H1 (cell line): ENCODE measurements around the gene LAX1. TPM values are rescaled to one million over a fixed set of nuclear protein-coding genes. Genes with fewer than 3 reads are reported as not detected.

Experiments
- CTCF ChIA-PET: fragments of 300-600 bp; sonication (Branson Sonifier 250); formaldehyde crosslinking; loops from one replicate; lab custom pipeline; 2021; ENCODE audit not compliant: partially characterized antibody; lab: Charles Lee
- POLR2A ChIA-PET: fragments of 300-600 bp; sonication (Branson Sonifier 250); formaldehyde crosslinking; loops from one replicate; lab custom pipeline; 2021; ENCODE audit warnings: inconsistent platforms; ENCODE audit not compliant: partially characterized antibody; lab: Charles Lee
- DNase-seq, 2 experiments: peaks; one replicate each; pipeline versions ENCODE4 v3.0.0 to v3.0.0-alpha.2; 2010 to 2022; ENCODE audit warnings: low spot score in 2 of 2, low read depth in 1 of 2, mixed read lengths in 1 of 2
- FAIRE-seq: peaks from 2 replicates; lab custom pipeline; 2011; peaks lifted over from hg19 to GRCh38; lab: Jason Lieb, UNC
- H2AFZ ChIP-seq: 2 replicates; pipeline ENCODE4 v1.8.1; 2012; ENCODE audit warnings: low read length, inconsistent platforms
- H2AK5ac ChIP-seq: 2 replicates; pipeline ENCODE4 v1.6.1; 2013; ENCODE audit warnings: low read depth, low read length
- H2BK120ac ChIP-seq: replicated peaks from 2 replicates; pipeline ENCODE3; 2013; ENCODE audit warnings: low read depth, low read length, inconsistent platforms
- H2BK12ac ChIP-seq: 2 replicates; pipeline ENCODE4 v1.6.1; 2013; ENCODE audit warnings: low read depth, low read length
- H2BK15ac ChIP-seq: 2 replicates; pipeline ENCODE4 v1.6.1; 2013; ENCODE audit warnings: low read length
- H2BK20ac ChIP-seq: 2 replicates; pipeline ENCODE4 v1.6.1; 2013; ENCODE audit warnings: low read length
- H2BK5ac ChIP-seq: 2 replicates; pipeline ENCODE4 v1.6.1; 2013; ENCODE audit warnings: low read depth, low read length
- H3K14ac ChIP-seq: 2 replicates; pipeline ENCODE4 v1.6.1; 2013; ENCODE audit warnings: inconsistent platforms; ENCODE audit not compliant: insufficient read length
- H3K18ac ChIP-seq: 2 replicates; pipeline ENCODE4 v1.6.1; 2013; ENCODE audit warnings: low read length; ENCODE audit errors: extremely low read depth
- H3K23ac ChIP-seq: 2 replicates; pipeline ENCODE4 v1.6.1; 2013; ENCODE audit warnings: inconsistent platforms; ENCODE audit not compliant: insufficient read length
- H3K23me2 ChIP-seq: 2 replicates; pipeline ENCODE4 v1.6.1; 2013; ENCODE audit warnings: low read depth, low read length
- H3K27ac ChIP-seq: 2 replicates; pipeline ENCODE4 v1.6.1; 2011; ENCODE audit warnings: low read depth, low read length, inconsistent platforms
- H3K27me3 ChIP-seq, 4 experiments: replicated peaks in 1 of 4; 1 replicate in 1 of 4; 2 replicates in 3 of 4; pipeline versions ENCODE4 v1.6.1 to v1.8.1; 2011 to 2013; ENCODE audit warnings: low read length in 3 of 4, mild to moderate bottlenecking in 3 of 4, inconsistent platforms in 2 of 4, mixed read lengths in 2 of 4, moderate library complexity in 1 of 4; ENCODE audit not compliant: control insufficient read depth in 3 of 4, insufficient read depth in 3 of 4; ENCODE audit errors: extremely low read depth in 1 of 4
- H3K36me3 ChIP-seq, 4 experiments: 2 replicates each; pipeline versions ENCODE4 v1.6.1 to v1.8.1; 2011 to 2013; ENCODE audit warnings: mild to moderate bottlenecking in 4 of 4, low read length in 3 of 4, moderate library complexity in 2 of 4, control low read depth in 1 of 4, inconsistent platforms in 1 of 4; ENCODE audit not compliant: insufficient read depth in 4 of 4, control insufficient read depth in 2 of 4
- H3K4ac ChIP-seq: replicated peaks from 2 replicates; pipeline ENCODE3; 2013; ENCODE audit warnings: low read length, low read depth, mixed read lengths, inconsistent platforms; ENCODE audit not compliant: insufficient read length
- H3K4me1 ChIP-seq, 4 experiments: replicated peaks in 1 of 4; 1 replicate in 1 of 4; 2 replicates in 3 of 4; pipeline versions ENCODE4 v1.6.1 to v1.8.1; 2011 to 2013; ENCODE audit warnings: low read length in 3 of 4, inconsistent platforms in 2 of 4, mixed read lengths in 1 of 4; ENCODE audit not compliant: insufficient read depth in 4 of 4, control insufficient read depth in 3 of 4
- H3K4me2 ChIP-seq, 2 experiments: 2 replicates each; pipeline versions ENCODE4 v1.6.1 to v1.8.1; 2011 to 2013; ENCODE audit warnings: low read depth in 2 of 2, low read length in 2 of 2, control low read depth in 1 of 2, inconsistent platforms in 1 of 2, mild to moderate bottlenecking in 1 of 2; ENCODE audit not compliant: insufficient read depth in 1 of 2
- H3K4me3 ChIP-seq, 4 experiments: fragments of 200-600, 300-600 bp in 1 of 4; sonication (generic), shearing (Covaris generic), sonication (Bioruptor Twin) in 1 of 4; 2 replicates each; pipeline versions ENCODE4 v1.5.1 to v1.8.1; 2011 to 2016; ENCODE audit warnings: low read length in 4 of 4, low read depth in 3 of 4, control low read depth in 2 of 4, inconsistent platforms in 2 of 4, mild to moderate bottlenecking in 2 of 4, mixed read lengths in 1 of 4, moderate library complexity in 1 of 4; ENCODE audit not compliant: insufficient read depth in 2 of 4; ENCODE audit errors: extremely low read depth in 1 of 4
- H3K56ac ChIP-seq: replicated peaks from 2 replicates; pipeline ENCODE3; 2013; ENCODE audit warnings: low read depth, mild to moderate bottlenecking, mixed read lengths, low read length, inconsistent platforms; ENCODE audit not compliant: insufficient read length
- H3K79me1 ChIP-seq: 2 replicates; pipeline ENCODE4 v1.6.1; 2013; ENCODE audit warnings: low read depth, low read length, control low read depth
- H3K79me2 ChIP-seq, 2 experiments: 2 replicates each; pipeline versions ENCODE4 v1.6.1 to v1.8.1; 2012 to 2013; ENCODE audit warnings: low read length in 2 of 2, mild to moderate bottlenecking in 2 of 2, inconsistent platforms in 1 of 2; ENCODE audit not compliant: insufficient read depth in 2 of 2, control insufficient read depth in 1 of 2
- H3K9ac ChIP-seq, 4 experiments: replicated peaks in 1 of 4; 1 replicate in 1 of 4; 2 replicates in 3 of 4; pipeline versions ENCODE4 v1.6.1 to v1.8.1; 2011 to 2013; ENCODE audit warnings: low read depth in 3 of 4, low read length in 3 of 4, control low read depth in 2 of 4, mild to moderate bottlenecking in 2 of 4, moderate library complexity in 2 of 4, inconsistent platforms in 1 of 4; ENCODE audit errors: extremely low read depth in 1 of 4
- H3K9me3 ChIP-seq, 2 experiments: 2 replicates each; pipeline versions ENCODE4 v1.6.1 to v1.8.1; 2012 to 2013; ENCODE audit warnings: mild to moderate bottlenecking in 2 of 2, moderate library complexity in 2 of 2, control low read depth in 1 of 2, inconsistent platforms in 1 of 2, low read depth in 1 of 2, low read length in 1 of 2, mixed read lengths in 1 of 2; ENCODE audit not compliant: insufficient read depth in 2 of 2
- H4K20me1 ChIP-seq, 2 experiments: replicated peaks in 1 of 2; 2 replicates each; pipeline versions ENCODE3 to v1.8.1; 2011 to 2013; ENCODE audit warnings: inconsistent platforms in 2 of 2, low read length in 2 of 2, mild to moderate bottlenecking in 1 of 2; ENCODE audit not compliant: insufficient read depth in 2 of 2, control insufficient read depth in 1 of 2
- H4K5ac ChIP-seq: 2 replicates; pipeline ENCODE4 v1.6.1; 2013; ENCODE audit warnings: low read length, low read depth, mixed read lengths, inconsistent platforms; ENCODE audit not compliant: insufficient read length
- H4K8ac ChIP-seq: 2 replicates; pipeline ENCODE4 v1.8.0; 2013; ENCODE audit warnings: mild to moderate bottlenecking, moderate library complexity, low read length, inconsistent platforms; ENCODE audit not compliant: insufficient read depth; ENCODE audit errors: extremely low read depth
- H4K91ac ChIP-seq: replicated peaks from 2 replicates; pipeline ENCODE3; 2013; ENCODE audit warnings: low read length, mixed read lengths, inconsistent platforms; ENCODE audit not compliant: insufficient read length
- CBX5 ChIP-seq: fragments of 300-800, 300-1000 bp; sonication (generic); IDR thresholded peaks from 2 replicates; pipeline ENCODE4 v1.7.1; 2016; ENCODE audit warnings: antibody characterized with exemption, low read length, low read depth
- CBX8 ChIP-seq: fragments of 300-800, 300-1000 bp; sonication (generic); IDR thresholded peaks from 2 replicates; pipeline ENCODE4 v1.7.1; 2016; ENCODE audit warnings: low read depth, low read length, borderline replicate concordance
- JUN ChIP-seq: IDR thresholded peaks from 2 replicates; pipeline ENCODE4 v1.6.1; 2011; ENCODE audit warnings: low read depth, mild to moderate bottlenecking, improper control_type of control experiment, low read length
- MAFK ChIP-seq: IDR thresholded peaks from 2 replicates; pipeline ENCODE4 v1.6.1; 2012; ENCODE audit warnings: low read depth, mild to moderate bottlenecking, improper control_type of control experiment, low read length
- NANOG ChIP-seq: IDR thresholded peaks from 2 replicates; pipeline ENCODE4 v1.6.1; 2011; ENCODE audit warnings: low read length, low read depth, mild to moderate bottlenecking, inconsistent platforms; ENCODE audit not compliant: insufficient read depth, poor library complexity, severe bottlenecking
- POLR2A ChIP-seq, 2 experiments: IDR thresholded peaks; 1 replicate in 1 of 2; 2 replicates in 1 of 2; pipeline ENCODE4 v1.6.1; 2011; ENCODE audit warnings: low read depth in 2 of 2, low read length in 2 of 2, mild to moderate bottlenecking in 2 of 2; ENCODE audit errors: control extremely low read depth in 1 of 2
- RBBP5 ChIP-seq: IDR thresholded peaks from 2 replicates; pipeline ENCODE4 v1.7.1; 2012; ENCODE audit warnings: low read depth, mild to moderate bottlenecking, inconsistent platforms, low read length, moderate library complexity, borderline replicate concordance
- SP4 ChIP-seq: IDR thresholded peaks from 2 replicates; pipeline ENCODE4 v1.6.1; 2012; ENCODE audit warnings: low read length, inconsistent platforms
- TAF1 ChIP-seq: IDR thresholded peaks from 2 replicates; pipeline ENCODE4 v1.6.1; 2011; ENCODE audit warnings: mild to moderate bottlenecking, low read depth, low read length
- TCF12 ChIP-seq: IDR thresholded peaks from 2 replicates; pipeline ENCODE4 v1.6.1; 2011; ENCODE audit warnings: low read depth, mild to moderate bottlenecking, low read length
- ZNF274 ChIP-seq: IDR thresholded peaks from 2 replicates; pipeline ENCODE4 v1.7.0; 2012; ENCODE audit warnings: low read length, borderline replicate concordance; ENCODE audit errors: extremely low read depth
- WGBS, 2 experiments: shearing (Covaris generic) in 1 of 2; methylation state at CpG; one replicate each; pipeline versions ENCODE4 v1.1.6 to v1.1.7; 2013 to 2015; ENCODE audit warnings: low lambda C conversion rate in 2 of 2, mixed read lengths in 2 of 2, inconsistent platforms in 1 of 2, low coverage in 1 of 2, missing lambda C conversion rate in 1 of 2; ENCODE audit not compliant: insufficient replicate concordance in 2 of 2, insufficient coverage in 1 of 2, insufficient read length in 1 of 2; ENCODE audit errors: extremely low coverage in 1 of 2, missing lambda C conversion rate in 1 of 2; 5-methylcytosine and 5-hydroxymethylcytosine counted together
- polyA plus RNA-seq, 7 experiments: library from polyadenylated mRNA; depleted of rRNA in 3 of 7; stranded (reverse) in 5 of 7; unstranded in 2 of 7; fragments of >200 nt in 5 of 7; fragments of 200-250 nt in 2 of 7; gene quantifications; 1 replicate in 5 of 7; 2 replicates in 1 of 7; 4 replicates in 1 of 7; pipeline versions ENCODE4 v1.2.1 to v1.2.3, GENCODE V29; 2011 to 2013; ENCODE audit warnings: missing spikeins in 2 of 7, mixed read lengths in 2 of 7
- total RNA-seq: library from RNA; stranded (reverse); fragmentation: NEBNext Ultra II Directional; extraction: Animal tissue kit (Norgen Biotek cat#: 25700); gene quantifications from 2 replicates; pipeline ENCODE4 v1.2.1, GENCODE V29; 2021
- TF ChIP-seq, protein P1 (sequence below): IDR thresholded peaks from 2 replicates; pipeline ENCODE4 v1.6.1; 2012; ENCODE audit warnings: low read length, inconsistent platforms

LAX1 gene
- total and polyA plus RNA-seq, 2 of the 8 experiments (the other 6 are each of a cell fraction or from before 2014, with no cell fraction given): 0.11 TPM; not detected in 1

DNA sequence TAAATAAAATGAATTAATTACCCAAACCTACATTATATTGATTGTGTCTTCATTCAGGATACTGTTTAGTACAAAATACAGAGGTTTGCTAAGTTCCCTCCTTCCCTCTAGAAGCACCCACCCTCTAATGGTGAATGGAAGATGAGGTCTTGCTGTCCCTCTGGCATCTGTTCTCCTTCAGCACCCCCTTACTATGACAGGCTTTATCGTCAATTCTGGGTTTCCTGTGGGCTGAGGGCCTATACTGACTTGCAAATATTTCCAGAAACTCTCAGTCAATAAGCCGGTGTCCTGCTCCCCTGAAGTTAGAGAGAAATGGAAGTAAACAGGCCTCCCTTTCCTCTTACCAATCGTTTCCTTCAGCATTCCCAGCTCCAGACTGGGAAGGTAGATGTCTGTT lies 13.2 kb downstream of the LAX1 start:
- no peak overlapping the region for H3K18ac ChIP-seq
- no peak overlapping the region for H2BK20ac ChIP-seq
- H3K4me3 ChIP-seq: no peak overlapping the region
- no peaks in the 10 kb centered on the region for H3K36me3 ChIP-seq
- H4K5ac ChIP-seq: no peak overlapping the region
- no peak overlapping the region for H4K91ac ChIP-seq
- H2AK5ac ChIP-seq: no peak overlapping the region
- H3K56ac ChIP-seq: no peak overlapping the region
- H4K20me1 ChIP-seq: no peaks in the 10 kb centered on the region
- no peaks in the 10 kb centered on the region for H3K79me1 ChIP-seq
- no peaks in the 10 kb centered on the region for H3K4me1 ChIP-seq
- H2BK5ac ChIP-seq: no peak overlapping the region
- no peak overlapping the region for H2BK120ac ChIP-seq
- no peak for TF ChIP-seq NANOG
- TF ChIP-seq, protein P1, sequence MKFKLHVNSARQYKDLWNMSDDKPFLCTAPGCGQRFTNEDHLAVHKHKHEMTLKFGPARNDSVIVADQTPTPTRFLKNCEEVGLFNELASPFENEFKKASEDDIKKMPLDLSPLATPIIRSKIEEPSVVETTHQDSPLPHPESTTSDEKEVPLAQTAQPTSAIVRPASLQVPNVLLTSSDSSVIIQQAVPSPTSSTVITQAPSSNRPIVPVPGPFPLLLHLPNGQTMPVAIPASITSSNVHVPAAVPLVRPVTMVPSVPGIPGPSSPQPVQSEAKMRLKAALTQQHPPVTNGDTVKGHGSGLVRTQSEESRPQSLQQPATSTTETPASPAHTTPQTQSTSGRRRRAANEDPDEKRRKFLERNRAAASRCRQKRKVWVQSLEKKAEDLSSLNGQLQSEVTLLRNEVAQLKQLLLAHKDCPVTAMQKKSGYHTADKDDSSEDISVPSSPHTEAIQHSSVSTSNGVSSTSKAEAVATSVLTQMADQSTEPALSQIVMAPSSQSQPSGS: no peak
- no peak for TF ChIP-seq MAFK
- no peak for TF ChIP-seq ZNF274
- no peak for TF ChIP-seq TAF1
- TF ChIP-seq POLR2A (IDR thresholded peaks at IDR 0.05; ENCODE audit: control extremely low read depth in 1 of 2, low read depth in 2 of 2, low read length in 2 of 2): no peak
- TF ChIP-seq CBX8: no peak
- no peak for TF ChIP-seq JUN
- TF ChIP-seq TCF12: no peak
- TF ChIP-seq CBX5: no peak
- TF ChIP-seq SP4: no peak
- no peak for TF ChIP-seq RBBP5
- no peak overlapping the region for H3K27ac ChIP-seq
- no peak overlapping the region for H2BK15ac ChIP-seq
- CTCF ChIA-PET: no interaction called here
- H3K9me3 ChIP-seq: no peaks in the 10 kb centered on the region
- H2BK12ac ChIP-seq: no peak overlapping the region
- no peak overlapping the region for H3K9ac ChIP-seq
- H3K23me2 ChIP-seq: no peaks in the 10 kb centered on the region
- no peak overlapping the region for H3K23ac ChIP-seq
- no peak for FAIRE-seq
- H2AFZ ChIP-seq: no peak overlapping the region
- no peaks in the 10 kb centered on the region for H3K27me3 ChIP-seq
- 84% methylated on average over 3 of the region's 3 CpGs; no CpG with 5 or more reads in 1 of the 2 experiments for WGBS, 2 experiments
- no peak overlapping the region for H3K4ac ChIP-seq
- no peak overlapping the region for H3K4me2 ChIP-seq
- DNase-seq: no peak
- no peak overlapping the region for H3K14ac ChIP-seq
- H4K8ac ChIP-seq: no peak overlapping the region
- POLR2A ChIA-PET: interaction anchor here (1.5 kb wide), 1 partner anchor 9 kb away, joined by 3 read pairs; no protein-coding TSS in a partner anchor
- H3K79me2 ChIP-seq: no peaks in the 10 kb centered on the region
